Smooth muscle cell (in vitro differentiated cells): ENCODE data around the gene CLSTN1. TPM values are rescaled to one million over a fixed set of nuclear protein-coding genes. Genes with fewer than 3 reads are reported as not detected.
A peak's percentile ranks its signal among the peaks of the same experiment; 100 is the strongest.

Source experiments
- DNase-seq: peaks from one replicate; lab custom pipeline; 2025; ENCODE audit not compliant: unreplicated experiment; lab: John Stamatoyannopoulos, UW
- H2AFZ ChIP-seq: fragments of 200-600 bp; sonication (generic); 2 replicates; pipeline ENCODE4 v1.6.0; 2016; ENCODE audit warnings: antibody characterized with exemption, low read depth, mild to moderate bottlenecking
- H3F3A ChIP-seq: fragments of 200-600 bp; sonication (generic); 2 replicates; pipeline ENCODE4 v1.6.0; 2017; ENCODE audit warnings: antibody characterized with exemption, low read depth
- H3K27ac ChIP-seq: fragments of 200-600 bp; sonication (generic); 2 replicates; pipeline ENCODE4 v1.5.1; 2016; ENCODE audit warnings: low read depth, mild to moderate bottlenecking
- H3K27me3 ChIP-seq: fragments of 200-600 bp; sonication (generic); 2 replicates; pipeline ENCODE4 v1.6.1; 2016; ENCODE audit warnings: low read depth, mild to moderate bottlenecking
- H3K36me3 ChIP-seq: fragments of 200-600 bp; sonication (generic); 2 replicates; pipeline ENCODE4 v1.5.1; 2016; ENCODE audit warnings: low read depth
- H3K4me1 ChIP-seq: fragments of 200-600 bp; sonication (generic); 2 replicates; pipeline ENCODE4 v1.5.1; 2016; ENCODE audit warnings: low read depth
- H3K4me2 ChIP-seq: fragments of 200-600 bp; sonication (generic); 2 replicates; pipeline ENCODE4 v1.6.0; 2016; ENCODE audit warnings: mild to moderate bottlenecking
- H3K4me3 ChIP-seq: fragments of 200-600 bp; sonication (generic); 2 replicates; pipeline ENCODE4 v1.5.1; 2016; ENCODE audit warnings: mild to moderate bottlenecking
- H3K79me2 ChIP-seq: fragments of 200-600 bp; sonication (generic); 2 replicates; pipeline ENCODE4 v1.6.0; 2016; ENCODE audit warnings: low read depth, mild to moderate bottlenecking
- H3K9ac ChIP-seq: fragments of 200-600 bp; sonication (generic); 2 replicates; pipeline ENCODE4 v1.6.0; 2016; ENCODE audit warnings: low read depth
- H3K9me3 ChIP-seq: fragments of 200-600 bp; sonication (generic); replicated peaks from 2 replicates; pipeline ENCODE4 v1.5.1; 2016; ENCODE audit warnings: low read depth
- H4K20me1 ChIP-seq: fragments of 200-600 bp; sonication (generic); 2 replicates; pipeline ENCODE4 v1.6.0; 2016; ENCODE audit warnings: low read depth
- WGBS: methylation state at CpG from one replicate; pipeline ENCODE4 v1.1.7; 2016; ENCODE audit warnings: low lambda C conversion rate; 5-methylcytosine and 5-hydroxymethylcytosine counted together
- polyA plus RNA-seq: library from polyadenylated mRNA; unstranded; fragments of >200 nt; fragmentation: Nextera tagmentation; extraction: Ambion mirVana; gene quantifications from 2 replicates; pipeline ENCODE4 v1.2.1, GENCODE V29; 2016
- total RNA-seq: library from RNA; depleted of rRNA; stranded (reverse); fragments of >200 nt; gene quantifications from 2 replicates; pipeline ENCODE4 v1.2.3, GENCODE V29; 2014
- TF ChIP-seq, protein P1 (sequence below): fragments of 200-600 bp; sonication (generic); IDR thresholded peaks from 2 replicates; pipeline ENCODE4 v1.5.1; 2017; ENCODE audit warnings: borderline replicate concordance, mild to moderate bottlenecking, antibody characterized with exemption; ENCODE audit not compliant: insufficient read depth, poor library complexity, severe bottlenecking

The CLSTN1 gene
- total and polyA plus RNA-seq, 2 experiments from 2014 or later, result 51.3 to 83.5 TPM

DNA sequence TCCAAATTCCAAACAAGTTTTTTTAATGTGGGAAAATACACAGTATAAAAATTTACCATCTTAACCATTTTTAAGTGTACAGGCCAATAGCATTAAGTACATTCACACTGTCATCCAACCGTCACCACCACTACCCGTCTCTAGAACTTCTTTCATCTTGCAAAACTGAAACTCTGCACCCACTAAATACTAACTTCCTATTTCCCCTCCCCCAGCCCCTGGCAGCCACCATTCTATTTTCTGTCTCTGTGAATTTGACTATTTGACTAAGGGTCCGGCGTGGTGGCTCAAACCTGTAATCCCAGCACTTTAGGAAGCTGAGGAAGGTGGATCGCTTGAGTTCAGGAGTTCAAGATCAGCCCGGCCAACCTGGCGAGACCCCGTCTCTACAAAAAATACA, 36.1 kb downstream of the CLSTN1 start:
- Histone ChIP-seq H3K4me3 (no peak overlapping the region), H3K27me3 (no peaks in the 10 kb centered on the region), H2AFZ (no peak overlapping the region), H4K20me1 (peaks cover 96% of the 10 kb centered on the region), H3K9ac (no peak overlapping the region), H3K27ac (no peak overlapping the region), H3K79me2 (peaks cover 52% of the 10 kb centered on the region), H3F3A (no peaks in the 10 kb centered on the region), H3K36me3 (no peaks in the 10 kb centered on the region), H3K4me2 (no peak overlapping the region), H3K4me1 (no peaks in the 10 kb centered on the region), H3K9me3 (no peaks in the 10 kb centered on the region)
- TF ChIP-seq, protein P1, sequence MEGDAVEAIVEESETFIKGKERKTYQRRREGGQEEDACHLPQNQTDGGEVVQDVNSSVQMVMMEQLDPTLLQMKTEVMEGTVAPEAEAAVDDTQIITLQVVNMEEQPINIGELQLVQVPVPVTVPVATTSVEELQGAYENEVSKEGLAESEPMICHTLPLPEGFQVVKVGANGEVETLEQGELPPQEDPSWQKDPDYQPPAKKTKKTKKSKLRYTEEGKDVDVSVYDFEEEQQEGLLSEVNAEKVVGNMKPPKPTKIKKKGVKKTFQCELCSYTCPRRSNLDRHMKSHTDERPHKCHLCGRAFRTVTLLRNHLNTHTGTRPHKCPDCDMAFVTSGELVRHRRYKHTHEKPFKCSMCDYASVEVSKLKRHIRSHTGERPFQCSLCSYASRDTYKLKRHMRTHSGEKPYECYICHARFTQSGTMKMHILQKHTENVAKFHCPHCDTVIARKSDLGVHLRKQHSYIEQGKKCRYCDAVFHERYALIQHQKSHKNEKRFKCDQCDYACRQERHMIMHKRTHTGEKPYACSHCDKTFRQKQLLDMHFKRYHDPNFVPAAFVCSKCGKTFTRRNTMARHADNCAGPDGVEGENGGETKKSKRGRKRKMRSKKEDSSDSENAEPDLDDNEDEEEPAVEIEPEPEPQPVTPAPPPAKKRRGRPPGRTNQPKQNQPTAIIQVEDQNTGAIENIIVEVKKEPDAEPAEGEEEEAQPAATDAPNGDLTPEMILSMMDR, result no peak
- WGBS, result 95% methylated on average over 8 of the region's 8 CpGs
- no peak for DNase-seq

- no peak overlapping the region for H3K9ac ChIP-seq
- no peak overlapping the region for H2AFZ ChIP-seq
- TF ChIP-seq, protein P1, result no peak
- H3K36me3 ChIP-seq, result no peaks in the 10 kb centered on the region
- H4K20me1 ChIP-seq, result peaks cover 97% of the 10 kb centered on the region
- WGBS, result 74% methylated on average over 6 of the region's 6 CpGs
- H3K79me2 ChIP-seq, result peaks cover 60% of the 10 kb centered on the region
- no peak for DNase-seq
- H3K4me3 ChIP-seq, result no peak overlapping the region
- no peaks in the 10 kb centered on the region for H3K4me1 ChIP-seq
- no peaks in the 10 kb centered on the region for H3F3A ChIP-seq
- no peak overlapping the region for H3K4me2 ChIP-seq
- H3K27me3 ChIP-seq, result no peaks in the 10 kb centered on the region
- no peaks in the 10 kb centered on the region for H3K9me3 ChIP-seq
- no peak overlapping the region for H3K27ac ChIP-seq
These were observed 38.4 kb downstream of the CLSTN1 start for GRCh38 chr1:9785406-9785805.

DNA sequence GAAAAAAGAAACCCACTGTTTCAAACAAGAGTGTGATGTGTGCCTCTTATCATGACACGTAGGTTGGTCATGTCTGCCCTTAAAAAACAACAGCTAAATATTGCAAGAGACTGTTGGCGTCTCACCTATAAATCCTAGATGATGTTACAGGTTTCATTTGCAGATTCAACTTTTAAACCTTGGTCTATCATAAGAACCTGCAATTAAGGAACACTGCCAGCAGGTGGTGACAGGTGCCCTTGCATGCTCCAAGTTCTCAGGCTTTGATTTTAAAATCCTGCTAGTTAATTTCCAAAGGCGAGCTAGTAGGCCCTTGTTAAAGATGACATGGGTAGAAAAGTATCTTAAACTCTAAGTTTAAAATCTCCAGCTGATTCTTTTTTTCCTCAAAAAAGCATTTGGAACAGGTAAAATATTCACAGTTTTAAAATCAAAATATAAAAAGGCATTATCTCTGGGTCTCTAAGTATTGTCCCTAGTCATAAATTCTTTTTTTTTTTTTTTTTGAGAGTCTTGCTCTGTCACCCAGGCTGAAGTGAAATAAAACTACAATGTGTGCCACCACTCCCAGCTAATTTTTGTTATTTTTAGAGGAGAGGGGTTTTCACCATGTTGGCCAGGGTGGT, 39.1 kb downstream of the CLSTN1 start:
- H3K36me3 ChIP-seq, result no peaks in the 10 kb centered on the region
- H3K27ac ChIP-seq, result no peak overlapping the region
- H3K4me3 ChIP-seq, result no peak overlapping the region
- H3K79me2 ChIP-seq, result peaks cover 59% of the 10 kb centered on the region
- no peak overlapping the region for H3K4me2 ChIP-seq
- TF ChIP-seq, protein P1, result peak; percentile 58
- H3K9ac ChIP-seq, result no peak overlapping the region
- no peak overlapping the region for H2AFZ ChIP-seq
- DNase-seq, result no peak
- H4K20me1 ChIP-seq, result peaks cover 97% of the 10 kb centered on the region
- 64% methylated on average over 3 of the region's 3 CpGs for WGBS
- no peaks in the 10 kb centered on the region for H3K4me1 ChIP-seq
- H3F3A ChIP-seq, result no peaks in the 10 kb centered on the region
- no peaks in the 10 kb centered on the region for H3K9me3 ChIP-seq
- no peaks in the 10 kb centered on the region for H3K27me3 ChIP-seq

- TF ChIP-seq, protein P1, result no peak
- 97% methylated on average over 10 of the region's 10 CpGs for WGBS
- H3K79me2 ChIP-seq, result peaks cover 56% of the 10 kb centered on the region
These were observed 40.9 kb downstream of the CLSTN1 start for GRCh38 chr1:9782897-9783296.

More at GRCh38 chr1:9782897-9783296, 40.9 kb downstream of the CLSTN1 start:
- Histone ChIP-seq H3K4me2 (no peak overlapping the region), H3K27me3 (no peaks in the 10 kb centered on the region), H3K27ac (no peak overlapping the region), H3F3A (no peaks in the 10 kb centered on the region), H2AFZ (no peak overlapping the region), H3K4me1 (no peaks in the 10 kb centered on the region), H4K20me1 (peaks cover 99% of the 10 kb centered on the region), H3K9ac (no peak overlapping the region), H3K36me3 (no peaks in the 10 kb centered on the region), H3K4me3 (no peak overlapping the region), H3K9me3 (no peaks in the 10 kb centered on the region)
- DNase-seq, result no peak
